ENCODE data around the gene ZSCAN20. TPM values are rescaled to one million over a fixed set of nuclear protein-coding genes. Genes with fewer than 3 reads are reported as not detected.

Gene ZSCAN20
- total and polyA plus RNA-seq, 4 donors, result 0.48 to 2.3 (median 1.3) TPM

- no peak for DNase-seq (ENCODE audit: low spot score)
- no peak overlapping the region for H3K4me3 ChIP-seq (ENCODE audit: low read depth in 1 of 3, low read length in 3 of 3)
- WGBS, result 69% methylated on average over 6 of the region's 6 CpGs
- no peaks in the 10 kb centered on the region for H3K27me3 ChIP-seq (ENCODE audit: control insufficient read depth in 4 of 4, insufficient read depth in 4 of 4, low read length in 3 of 4)
- H3K4me1 ChIP-seq (ENCODE audit: control insufficient read depth in 4 of 4, insufficient read depth in 4 of 4, low read length in 3 of 4), result peaks cover 0 to 4% (median 3%) of the 10 kb centered on the region in 4 donors
- no peaks in the 10 kb centered on the region for H3K36me3 ChIP-seq (ENCODE audit: control insufficient read depth in 4 of 4, insufficient read depth in 3 of 4, low read depth in 1 of 4, low read length in 3 of 4)
- no peak overlapping the region for H3K9ac ChIP-seq (ENCODE audit: low read depth in 1 of 2, low read length in 2 of 2)
- no peak overlapping the region for H3K27ac ChIP-seq (ENCODE audit: low read depth in 1 of 2, low read length in 2 of 2)
- peak; percentile 26 for TF ChIP-seq REST (IDR thresholded peaks at IDR 0.05)
- no peak for TF ChIP-seq NR2F2 (IDR thresholded peaks at IDR 0.05)
- H3K9me3 ChIP-seq (ENCODE audit: control insufficient read depth in 4 of 4, low read length in 3 of 4), result no peaks in the 10 kb centered on the region
Measured at GRCh38 chr1:33466159-33466558, 6.3 kb upstream of the ZSCAN20 start.

DNA sequence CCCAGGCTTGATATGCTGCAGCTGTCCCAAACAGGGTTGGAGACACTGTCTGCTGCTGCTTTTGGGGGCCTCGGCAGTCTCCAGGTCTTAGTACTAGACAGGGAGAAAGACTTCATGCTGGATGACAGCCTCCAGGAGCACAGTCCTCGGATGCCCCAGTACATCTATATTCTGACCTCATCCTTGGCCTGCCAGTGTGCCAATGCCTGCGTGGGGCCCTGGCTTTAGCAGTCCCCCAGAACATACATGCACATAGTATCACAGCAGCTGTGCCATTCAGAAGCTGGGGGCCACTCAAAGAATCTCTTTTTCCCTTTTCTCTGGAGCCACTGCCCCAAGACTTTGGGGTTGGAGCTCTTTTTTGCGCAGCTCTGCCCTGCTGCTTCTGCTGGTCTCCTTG is 4.4 kb upstream of the ZSCAN20 start:
- Histone ChIP-seq H3K9ac (ENCODE audit: low read depth in 1 of 2, low read length in 2 of 2) (no peak overlapping the region), H3K4me1 (ENCODE audit: control insufficient read depth in 4 of 4, insufficient read depth in 4 of 4, low read length in 3 of 4) (peaks cover 0 to 12% (median 10%) of the 10 kb centered on the region in 4 donors)
- 81% methylated on average over 4 of the region's 4 CpGs for WGBS

More for the DNA sequence above, 4.4 kb upstream of the ZSCAN20 start:
- no peak for DNase-seq (ENCODE audit: low spot score)
- Histone ChIP-seq H3K4me3 (ENCODE audit: low read depth in 1 of 3, low read length in 3 of 3) (no peak overlapping the region), H3K36me3 (ENCODE audit: control insufficient read depth in 4 of 4, insufficient read depth in 3 of 4, low read depth in 1 of 4, low read length in 3 of 4) (no peaks in the 10 kb centered on the region), H3K27me3 (ENCODE audit: control insufficient read depth in 4 of 4, insufficient read depth in 4 of 4, low read length in 3 of 4) (no peaks in the 10 kb centered on the region), H3K27ac (ENCODE audit: low read depth in 1 of 2, low read length in 2 of 2) (no peak overlapping the region), H3K9me3 (ENCODE audit: control insufficient read depth in 4 of 4, low read length in 3 of 4) (no peaks in the 10 kb centered on the region)
- TF ChIP-seq, protein P1, sequence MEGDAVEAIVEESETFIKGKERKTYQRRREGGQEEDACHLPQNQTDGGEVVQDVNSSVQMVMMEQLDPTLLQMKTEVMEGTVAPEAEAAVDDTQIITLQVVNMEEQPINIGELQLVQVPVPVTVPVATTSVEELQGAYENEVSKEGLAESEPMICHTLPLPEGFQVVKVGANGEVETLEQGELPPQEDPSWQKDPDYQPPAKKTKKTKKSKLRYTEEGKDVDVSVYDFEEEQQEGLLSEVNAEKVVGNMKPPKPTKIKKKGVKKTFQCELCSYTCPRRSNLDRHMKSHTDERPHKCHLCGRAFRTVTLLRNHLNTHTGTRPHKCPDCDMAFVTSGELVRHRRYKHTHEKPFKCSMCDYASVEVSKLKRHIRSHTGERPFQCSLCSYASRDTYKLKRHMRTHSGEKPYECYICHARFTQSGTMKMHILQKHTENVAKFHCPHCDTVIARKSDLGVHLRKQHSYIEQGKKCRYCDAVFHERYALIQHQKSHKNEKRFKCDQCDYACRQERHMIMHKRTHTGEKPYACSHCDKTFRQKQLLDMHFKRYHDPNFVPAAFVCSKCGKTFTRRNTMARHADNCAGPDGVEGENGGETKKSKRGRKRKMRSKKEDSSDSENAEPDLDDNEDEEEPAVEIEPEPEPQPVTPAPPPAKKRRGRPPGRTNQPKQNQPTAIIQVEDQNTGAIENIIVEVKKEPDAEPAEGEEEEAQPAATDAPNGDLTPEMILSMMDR (IDR thresholded peaks at IDR 0.05; ENCODE audit: low read depth, low read length, missing input control), result no peak
- TF ChIP-seq NR2F2 (IDR thresholded peaks at IDR 0.05) (no peak), RXRA (IDR thresholded peaks at IDR 0.05) (no peak), RAD21 (IDR thresholded peaks at IDR 0.05) (no peak), TAF1 (conservative IDR thresholded peaks at IDR 0.05) (no peak), FOXA2 (IDR thresholded peaks at IDR 0.05) (no peak), HNF4A (conservative IDR thresholded peaks at IDR 0.05) (no peak), YY1 (IDR thresholded peaks at IDR 0.05) (no peak), REST (IDR thresholded peaks at IDR 0.05) (no peak), HNF4G (IDR thresholded peaks at IDR 0.05) (no peak), SP1 (IDR thresholded peaks at IDR 0.05) (no peak), GABPA (IDR thresholded peaks at IDR 0.05 in 1 of 2, conservative IDR thresholded peaks at IDR 0.05 in 1 of 2) (no peak), JUND (IDR thresholded peaks at IDR 0.05) (no peak), EGR1 (IDR thresholded peaks at IDR 0.05; ENCODE audit: low read depth in 2 of 2) (no peak), FOXA1 (IDR thresholded peaks at IDR 0.05) (no peak)
- TF ChIP-seq, protein P2, sequence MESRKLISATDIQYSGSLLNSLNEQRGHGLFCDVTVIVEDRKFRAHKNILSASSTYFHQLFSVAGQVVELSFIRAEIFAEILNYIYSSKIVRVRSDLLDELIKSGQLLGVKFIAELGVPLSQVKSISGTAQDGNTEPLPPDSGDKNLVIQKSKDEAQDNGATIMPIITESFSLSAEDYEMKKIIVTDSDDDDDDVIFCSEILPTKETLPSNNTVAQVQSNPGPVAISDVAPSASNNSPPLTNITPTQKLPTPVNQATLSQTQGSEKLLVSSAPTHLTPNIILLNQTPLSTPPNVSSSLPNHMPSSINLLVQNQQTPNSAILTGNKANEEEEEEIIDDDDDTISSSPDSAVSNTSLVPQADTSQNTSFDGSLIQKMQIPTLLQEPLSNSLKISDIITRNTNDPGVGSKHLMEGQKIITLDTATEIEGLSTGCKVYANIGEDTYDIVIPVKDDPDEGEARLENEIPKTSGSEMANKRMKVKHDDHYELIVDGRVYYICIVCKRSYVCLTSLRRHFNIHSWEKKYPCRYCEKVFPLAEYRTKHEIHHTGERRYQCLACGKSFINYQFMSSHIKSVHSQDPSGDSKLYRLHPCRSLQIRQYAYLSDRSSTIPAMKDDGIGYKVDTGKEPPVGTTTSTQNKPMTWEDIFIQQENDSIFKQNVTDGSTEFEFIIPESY (IDR thresholded peaks at IDR 0.05), result no peak
- TF ChIP-seq, protein P3, sequence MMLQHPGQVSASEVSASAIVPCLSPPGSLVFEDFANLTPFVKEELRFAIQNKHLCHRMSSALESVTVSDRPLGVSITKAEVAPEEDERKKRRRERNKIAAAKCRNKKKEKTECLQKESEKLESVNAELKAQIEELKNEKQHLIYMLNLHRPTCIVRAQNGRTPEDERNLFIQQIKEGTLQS (IDR thresholded peaks at IDR 0.05), result no peak
- TF ChIP-seq, protein P4, sequence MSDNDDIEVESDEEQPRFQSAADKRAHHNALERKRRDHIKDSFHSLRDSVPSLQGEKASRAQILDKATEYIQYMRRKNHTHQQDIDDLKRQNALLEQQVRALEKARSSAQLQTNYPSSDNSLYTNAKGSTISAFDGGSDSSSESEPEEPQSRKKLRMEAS (IDR thresholded peaks at IDR 0.05), result no peak

All from liver (tissue), 9 donors.